Measurements from ENCODE around the gene ESR2.
"Not testable (repeated sequence)": the region's sequence is repeated elsewhere in the genome, so short reads cannot be mapped to it uniquely, and the experiment has no call there.

Gene ESR2

GRCh38 chr14:64123241-64123822 is 170.8 kb downstream of the ESR2 start:
- no peak for DNase-seq

- DNase-seq = no peak
These were observed 174.2 kb downstream of the ESR2 start for GRCh38 chr14:64119980-64120379.

DNA sequence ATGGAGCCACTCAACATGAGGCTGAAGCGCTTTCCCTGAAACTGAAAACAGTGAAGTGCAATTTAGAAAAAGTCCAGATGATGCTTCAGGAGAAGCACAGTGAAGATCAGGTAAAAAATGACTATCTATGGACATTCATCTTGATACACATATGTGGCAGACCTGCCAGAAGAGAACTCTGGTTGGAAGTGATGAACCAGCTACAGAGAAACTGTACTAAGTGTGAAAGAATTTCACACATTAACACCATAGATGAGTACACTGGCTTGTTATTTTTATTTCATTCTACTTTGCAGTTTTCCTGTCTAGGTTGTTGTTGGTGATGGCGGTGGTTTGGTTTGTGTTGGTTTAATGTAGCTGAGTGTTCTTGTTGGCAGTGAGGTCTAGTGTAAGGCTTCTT is 174.7 kb downstream of the ESR2 start:
- DNase-seq = no peak

DNA sequence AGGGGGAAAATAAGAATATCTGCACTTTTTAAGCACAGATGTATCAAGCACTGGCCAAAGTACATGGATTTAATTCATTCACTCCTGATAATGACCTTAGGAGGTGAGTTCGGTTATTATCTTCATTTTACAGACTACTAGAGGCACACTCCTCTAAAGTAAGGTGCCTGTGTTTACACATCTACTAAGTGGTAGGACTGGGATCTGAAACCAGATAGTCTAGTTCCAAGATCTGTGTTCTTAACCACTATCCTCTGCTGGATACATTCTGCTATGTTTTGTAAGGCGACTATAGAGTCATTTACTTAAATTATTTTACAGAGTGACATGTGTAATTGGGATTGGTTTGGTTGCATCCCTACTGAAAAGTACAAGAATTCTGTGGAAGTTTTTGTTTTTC is 175.3 kb downstream of the ESR2 start:
- no peak for DNase-seq

GRCh38 chr14:64118403-64118742 is 175.8 kb downstream of the ESR2 start:
- DNase-seq = not testable (repeated sequence)

DNA sequence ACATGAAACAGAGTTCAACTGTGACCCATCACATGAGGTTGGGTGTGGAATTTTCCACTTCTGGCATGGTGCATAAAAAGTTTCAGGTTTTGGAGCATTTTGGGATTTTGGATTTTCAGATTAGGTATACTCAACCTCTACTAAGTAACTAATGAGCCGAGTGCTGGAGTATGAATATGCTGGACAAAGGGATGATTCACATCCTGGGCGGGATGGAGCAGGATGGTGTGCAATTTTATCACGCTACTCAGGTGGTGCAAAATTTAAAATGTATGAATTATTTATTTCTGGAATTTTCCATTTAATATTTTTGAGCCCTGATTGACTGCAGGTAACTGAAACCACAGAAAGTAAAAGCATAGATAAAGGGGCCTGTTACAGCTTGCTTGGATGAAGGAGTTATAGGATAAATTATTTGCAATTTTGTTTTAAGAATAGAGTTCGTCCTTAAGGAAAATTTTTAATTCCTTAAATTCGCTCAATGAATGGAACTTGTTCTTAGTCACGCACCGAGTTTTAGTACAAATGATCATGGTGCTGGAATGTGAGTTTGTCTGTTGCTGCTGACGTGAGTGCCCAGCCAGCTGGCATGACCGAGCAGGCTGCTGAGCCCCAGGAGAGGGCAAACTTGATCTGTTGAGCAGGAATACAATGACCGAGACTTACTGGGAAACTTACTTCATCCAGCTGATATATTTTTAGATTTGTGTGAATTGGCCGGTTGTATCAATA is 176.3 kb downstream of the ESR2 start:
- DNase-seq = peak; percentile 37

- DNase-seq = no peak
These were observed 178.8 kb downstream of the ESR2 start for GRCh38 chr14:64115401-64115800.

DNA sequence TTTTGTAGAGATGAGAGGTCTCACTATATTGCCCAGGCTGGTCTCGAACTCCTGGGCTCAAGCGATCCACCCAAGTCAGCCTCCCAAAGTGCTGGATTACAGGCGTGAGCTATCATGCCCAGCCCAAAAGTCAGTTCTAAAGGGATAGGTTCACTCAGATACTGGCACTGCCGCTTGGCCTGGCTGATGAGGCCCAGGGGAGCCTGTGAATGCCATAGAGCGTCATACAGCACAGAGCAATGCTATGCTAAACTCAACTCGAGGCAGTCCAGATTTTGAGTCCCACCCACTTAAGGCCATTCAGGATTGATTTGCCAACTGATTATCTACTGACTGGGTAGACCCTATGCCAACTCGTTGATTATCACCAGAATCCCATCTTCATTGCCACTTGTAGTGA is 179.4 kb downstream of the ESR2 start:
- DNase-seq = no peak

DNA sequence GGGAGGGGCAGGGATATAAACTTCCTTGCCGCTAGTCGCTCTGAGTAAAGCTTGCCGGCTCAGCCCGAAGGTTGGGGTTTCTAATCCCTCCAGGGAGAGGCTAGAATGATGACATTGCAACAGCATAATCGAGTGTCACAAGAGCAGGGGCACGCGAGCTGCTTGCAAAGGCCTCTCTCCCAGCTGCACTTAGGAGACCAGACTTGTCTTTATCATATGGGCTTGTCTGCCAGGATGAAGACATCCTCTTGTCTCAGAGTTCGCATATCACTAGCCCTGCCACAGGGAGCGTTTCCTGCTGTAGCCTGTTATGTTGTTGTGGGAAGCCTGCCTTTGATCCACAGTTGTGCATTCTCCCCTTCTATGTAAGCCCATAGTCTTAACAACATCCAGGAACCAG is 180.0 kb downstream of the ESR2 start:
- no peak for DNase-seq

DNA sequence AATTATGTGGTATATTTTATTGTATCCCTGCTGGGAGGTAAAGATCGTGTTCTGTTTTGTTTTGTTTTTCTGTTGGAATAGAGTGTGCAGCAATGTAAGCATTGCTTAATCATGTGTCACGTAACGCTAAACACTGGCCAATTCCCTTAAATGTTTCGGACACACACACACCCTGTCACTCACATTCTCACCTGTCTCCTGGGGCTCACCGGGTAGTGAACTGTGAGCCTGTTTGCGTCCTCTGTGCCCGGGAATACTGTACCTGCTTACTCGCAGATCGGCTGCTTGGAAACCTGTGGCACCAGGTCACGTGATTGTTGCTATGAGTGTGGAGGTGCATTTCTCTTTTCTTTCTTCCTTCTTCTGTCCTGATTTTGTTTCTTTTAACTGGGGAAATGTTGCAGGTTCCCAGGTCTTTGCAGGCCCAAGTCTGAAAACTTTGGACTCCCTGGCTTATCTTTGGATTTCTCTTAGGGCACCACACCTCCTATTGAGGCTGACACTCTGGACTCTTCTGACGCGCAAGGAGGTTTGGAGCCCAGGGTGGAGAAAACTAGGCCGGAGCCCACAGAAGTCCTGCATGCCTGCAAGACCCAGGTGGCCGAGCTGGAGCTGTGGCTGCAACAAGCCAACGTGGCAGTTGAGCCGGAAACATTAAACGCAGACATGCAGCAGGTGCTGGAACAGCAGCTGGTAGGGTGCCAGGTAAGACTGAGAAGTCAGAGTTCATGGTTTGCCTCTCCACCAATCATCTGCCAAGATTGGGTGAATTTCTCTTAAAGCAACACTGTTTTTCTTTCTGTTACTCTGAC is 181.1 kb downstream of the ESR2 start:
- no peak for DNase-seq

GRCh38 chr14:64110802-64111201 is 183.4 kb downstream of the ESR2 start:
- DNase-seq = no peak

- no peak for DNase-seq
These were observed 184.2 kb downstream of the ESR2 start for GRCh38 chr14:64109819-64110554.

DNA sequence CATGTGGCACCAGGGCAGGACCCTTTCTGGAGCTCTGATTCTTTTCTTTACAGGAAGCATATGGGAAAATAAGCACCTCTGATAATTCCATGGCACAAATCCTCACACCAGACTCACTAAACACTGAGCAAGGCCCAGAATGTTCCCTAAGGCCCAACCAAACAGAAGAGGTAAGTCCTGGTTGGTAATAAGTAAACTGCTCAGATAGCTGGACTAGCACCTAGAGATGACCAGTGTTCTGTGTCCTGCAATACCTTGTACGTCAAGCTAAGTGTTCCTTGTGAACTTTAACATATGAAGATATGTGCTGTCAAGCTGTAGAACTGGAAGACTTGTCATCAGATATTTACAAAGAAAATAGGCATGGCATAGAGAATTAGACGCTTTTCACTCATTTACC is 186.7 kb downstream of the ESR2 start:
- DNase-seq = no peak

DNA sequence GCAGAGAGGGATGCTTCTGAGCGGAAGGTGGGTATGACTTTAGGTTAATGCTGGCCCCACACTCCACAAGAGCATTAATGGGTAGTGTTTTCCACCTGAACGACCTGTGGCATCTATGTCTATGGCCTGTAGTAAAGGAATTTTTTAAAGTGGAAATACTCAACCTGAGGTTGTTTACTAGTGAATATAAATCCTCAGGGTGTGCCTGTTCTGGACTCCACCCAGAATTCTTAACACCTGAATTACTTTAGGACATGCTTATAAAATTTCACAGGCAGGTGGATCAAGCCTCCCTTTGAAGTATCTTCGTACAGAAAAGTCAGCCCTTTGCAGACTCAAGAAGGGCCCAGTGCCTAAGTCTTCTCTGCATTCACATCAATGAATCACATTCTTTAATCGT is 196.1 kb downstream of the ESR2 start:
- no peak for DNase-seq

DNA sequence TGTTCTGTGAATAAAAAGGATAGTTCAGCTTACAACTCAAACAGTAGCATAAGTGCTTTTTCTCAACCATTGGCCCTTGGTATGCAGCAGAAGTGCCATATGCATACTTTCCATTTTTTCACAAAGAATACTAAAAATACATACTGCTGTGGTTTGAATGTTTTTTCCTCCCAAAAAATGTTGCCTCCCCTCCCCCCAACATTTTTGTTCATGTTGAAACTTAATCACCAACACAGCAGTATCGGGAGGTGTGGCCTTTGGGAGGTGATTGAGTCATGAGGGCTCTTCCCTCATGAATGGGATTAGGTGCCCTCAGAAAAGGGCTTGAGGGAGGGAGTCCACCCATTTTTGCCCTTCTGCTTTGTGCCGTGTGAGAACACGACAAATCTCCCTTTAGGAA is 198.6 kb downstream of the ESR2 start:
- DNase-seq = no peak

GRCh38 chr14:64092940-64093339 is 201.2 kb downstream of the ESR2 start:
- DNase-seq = no peak

GRCh38 chr14:64092338-64092737 is 201.8 kb downstream of the ESR2 start:
- DNase-seq = no peak

DNA sequence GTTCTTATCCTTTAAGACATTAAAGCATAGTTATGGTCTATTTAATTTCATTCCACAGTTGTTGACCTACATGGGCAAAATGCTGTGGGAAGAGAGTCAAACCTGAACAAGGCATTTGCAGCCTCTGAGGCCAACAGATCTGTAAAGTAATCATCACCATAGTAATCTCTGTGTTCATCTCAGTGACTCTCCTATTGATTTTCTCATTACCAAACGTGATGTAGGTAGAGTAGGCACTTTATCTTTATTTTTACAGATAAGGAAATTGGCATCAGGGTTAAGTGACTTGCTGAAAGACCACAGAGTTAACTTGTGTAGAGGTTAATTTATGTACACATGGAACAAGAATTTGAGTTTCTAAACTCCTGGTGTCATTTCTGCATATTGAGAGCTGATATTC is 203.0 kb downstream of the ESR2 start:
- no peak for DNase-seq

DNA sequence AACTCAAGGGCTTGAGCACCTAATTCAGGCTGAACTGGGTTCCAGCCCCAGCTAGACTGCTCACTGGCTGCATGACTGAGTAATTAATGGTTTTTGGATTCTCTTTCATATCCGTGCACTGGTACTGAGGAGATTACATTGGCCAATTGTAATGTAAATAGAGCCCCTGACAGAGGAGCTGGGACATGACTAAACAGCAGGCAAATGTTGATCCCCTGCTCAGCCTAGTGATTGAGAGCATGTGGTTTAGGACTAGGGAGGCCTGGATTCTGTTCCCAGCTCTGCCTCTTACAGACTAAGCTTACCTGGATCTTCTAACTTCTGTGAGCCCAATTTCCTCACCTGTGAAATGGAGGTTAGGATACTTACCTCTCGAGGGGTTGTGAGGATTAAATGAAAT is 204.3 kb downstream of the ESR2 start:
- no peak for DNase-seq

GRCh38 chr14:64088647-64088964 is 205.6 kb downstream of the ESR2 start:
- DNase-seq = no peak

GRCh38 chr14:64082837-64083236 is 211.3 kb downstream of the ESR2 start:
- no peak for DNase-seq

DNA sequence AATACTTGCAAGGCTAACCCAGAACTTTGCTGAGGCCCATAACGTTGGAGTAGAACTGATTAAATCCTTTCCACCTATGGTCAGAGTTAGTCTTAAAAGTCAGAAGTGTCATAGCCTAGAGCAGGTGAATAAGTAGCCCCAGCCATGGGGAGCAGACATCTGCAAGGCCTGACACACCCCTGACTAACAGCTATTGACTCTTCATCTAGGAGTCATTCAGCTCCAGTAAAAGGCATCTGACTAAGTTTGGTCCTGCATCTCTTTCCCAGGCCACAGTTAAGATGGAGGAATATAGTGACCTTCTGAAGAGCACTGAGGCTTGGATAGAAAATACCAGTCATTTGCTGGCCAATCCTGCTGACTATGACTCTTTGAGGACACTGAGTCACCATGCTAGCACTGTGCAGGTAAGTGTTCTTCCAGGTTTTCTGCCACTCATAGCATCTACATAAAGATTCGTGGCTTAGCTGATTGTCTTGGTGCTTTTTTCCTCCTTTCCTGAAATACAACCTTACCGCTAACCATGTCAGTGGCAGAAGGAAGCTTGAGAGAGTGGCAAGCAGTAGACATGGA is 212.9 kb downstream of the ESR2 start:
- no peak for DNase-seq

DNA sequence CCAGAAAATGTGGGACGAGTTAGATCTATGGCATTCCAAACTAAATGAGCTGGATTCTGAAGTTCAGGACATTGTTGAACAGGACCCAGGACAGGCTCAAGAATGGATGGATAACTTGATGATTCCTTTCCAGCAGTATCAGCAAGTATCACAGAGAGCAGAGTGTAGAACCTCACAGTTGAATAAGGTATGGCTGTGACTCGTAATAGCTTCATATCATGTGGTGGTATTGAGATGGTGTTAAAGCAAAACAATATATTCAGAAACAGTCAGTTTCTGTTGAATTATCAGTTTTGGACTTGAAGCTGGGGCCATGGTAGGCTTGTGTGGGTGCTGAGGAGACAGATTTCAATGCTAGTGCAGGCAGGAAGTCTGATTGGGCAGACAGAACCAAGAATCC is 213.7 kb downstream of the ESR2 start:
- no peak for DNase-seq

All from 8988T (cell line).